ENCODE measurements around the gene KCNV2. TPM values are rescaled to one million over a fixed set of nuclear protein-coding genes. Genes with fewer than 3 reads are reported as not detected.
"Not testable (repeated sequence)": the region's sequence is repeated elsewhere in the genome, so short reads cannot be mapped to it uniquely, and the experiment has no call there.

Gene KCNV2
- total RNA-seq, 6 experiments from 2014 or later = not detected

DNA sequence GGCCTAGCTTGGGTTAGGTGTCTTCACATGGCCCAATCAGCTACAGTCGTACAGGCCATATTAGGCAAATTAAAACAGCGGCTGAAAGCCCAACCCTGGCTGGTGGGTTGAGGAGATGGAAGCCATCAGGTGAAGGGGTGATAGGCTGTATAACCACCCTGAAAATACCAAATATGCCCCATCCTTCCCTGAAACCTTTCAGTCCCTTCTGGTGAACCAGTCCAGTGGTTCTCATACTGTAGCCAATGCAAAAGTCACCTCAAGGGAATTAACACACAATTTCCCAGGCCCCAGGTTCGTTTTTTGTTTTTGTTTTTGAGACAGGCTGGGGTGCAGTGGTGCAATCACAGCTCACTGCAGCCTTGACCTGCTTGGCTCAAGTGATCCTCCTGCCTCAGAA is 19.8 kb upstream of the KCNV2 start:
- Histone ChIP-seq H3K36me3 (no peaks in the 10 kb centered on the region), H3K4me3 (no peak overlapping the region), H3K9me3 (no peaks in the 10 kb centered on the region), H3K27me3 (no peaks in the 10 kb centered on the region), H3K27ac (no peak overlapping the region), H3K4me1 (no peaks in the 10 kb centered on the region)
- intact Hi-C loops (cut with DNase I) = no loop called here
- no peak for TF ChIP-seq POLR2A (IDR thresholded peaks at IDR 0.05)
- TF ChIP-seq, protein P1, sequence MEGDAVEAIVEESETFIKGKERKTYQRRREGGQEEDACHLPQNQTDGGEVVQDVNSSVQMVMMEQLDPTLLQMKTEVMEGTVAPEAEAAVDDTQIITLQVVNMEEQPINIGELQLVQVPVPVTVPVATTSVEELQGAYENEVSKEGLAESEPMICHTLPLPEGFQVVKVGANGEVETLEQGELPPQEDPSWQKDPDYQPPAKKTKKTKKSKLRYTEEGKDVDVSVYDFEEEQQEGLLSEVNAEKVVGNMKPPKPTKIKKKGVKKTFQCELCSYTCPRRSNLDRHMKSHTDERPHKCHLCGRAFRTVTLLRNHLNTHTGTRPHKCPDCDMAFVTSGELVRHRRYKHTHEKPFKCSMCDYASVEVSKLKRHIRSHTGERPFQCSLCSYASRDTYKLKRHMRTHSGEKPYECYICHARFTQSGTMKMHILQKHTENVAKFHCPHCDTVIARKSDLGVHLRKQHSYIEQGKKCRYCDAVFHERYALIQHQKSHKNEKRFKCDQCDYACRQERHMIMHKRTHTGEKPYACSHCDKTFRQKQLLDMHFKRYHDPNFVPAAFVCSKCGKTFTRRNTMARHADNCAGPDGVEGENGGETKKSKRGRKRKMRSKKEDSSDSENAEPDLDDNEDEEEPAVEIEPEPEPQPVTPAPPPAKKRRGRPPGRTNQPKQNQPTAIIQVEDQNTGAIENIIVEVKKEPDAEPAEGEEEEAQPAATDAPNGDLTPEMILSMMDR (IDR thresholded peaks at IDR 0.05) = no peak
- DNase-seq (no peak), ATAC-seq (no peak)
- 40% methylated on average over 2 of the region's 3 CpGs for WGBS (ENCODE audit: insufficient coverage, low coverage, low lambda C conversion rate, missing lambda C conversion rate)

DNA sequence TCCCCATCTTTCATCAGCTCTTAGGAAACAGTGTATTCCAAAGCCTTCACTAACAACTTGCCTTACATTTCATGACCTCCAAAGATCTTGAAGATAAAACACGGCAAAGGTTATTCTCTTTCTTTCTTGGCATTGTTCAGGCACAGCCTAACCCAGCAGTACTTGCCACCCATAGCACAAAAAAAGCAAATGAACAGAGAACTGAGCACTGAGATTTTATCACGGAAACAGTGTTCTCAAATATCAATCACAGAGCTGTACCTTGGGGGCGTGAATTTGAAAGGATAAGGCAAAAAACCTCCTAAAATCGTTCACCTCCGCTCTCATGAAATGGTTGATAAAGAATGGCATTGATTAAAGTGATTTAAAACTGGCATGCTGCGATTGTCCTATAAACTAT is 16.9 kb upstream of the KCNV2 start:
- intact Hi-C loops (cut with DNase I) = no loop called here

DNA sequence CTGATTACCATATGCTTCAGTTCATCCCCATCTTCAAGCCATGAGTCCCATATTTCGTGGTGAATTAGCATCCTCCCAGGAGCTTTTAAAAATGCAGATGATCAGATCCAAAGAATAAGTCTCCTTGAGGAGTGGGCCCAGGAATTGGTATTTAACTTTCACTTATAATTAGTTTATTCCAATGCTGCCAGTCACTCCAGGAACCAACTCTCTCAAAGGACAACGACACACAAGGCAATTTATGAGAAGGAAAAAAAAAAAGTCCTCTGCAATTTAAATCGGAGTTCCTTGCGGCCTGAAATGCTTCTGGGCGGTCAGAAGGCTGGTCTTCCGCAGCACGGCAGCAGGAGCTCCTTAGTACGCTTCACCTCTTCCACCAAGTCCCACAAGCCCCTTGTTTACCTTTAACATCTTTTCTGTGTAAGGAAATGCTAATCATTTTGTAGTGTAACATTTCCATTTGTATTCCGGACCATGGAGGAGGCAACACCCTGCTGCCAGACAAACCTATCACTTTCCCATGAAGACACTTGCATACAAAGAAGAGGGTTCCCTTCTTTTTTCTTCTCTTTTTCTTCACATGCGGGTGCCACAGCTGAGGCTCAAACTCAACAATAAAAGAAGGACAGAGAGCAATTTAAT is 16.3 kb upstream of the KCNV2 start:
- no peak overlapping the region for H3K4me3 ChIP-seq
- no peaks in the 10 kb centered on the region for H3K36me3 ChIP-seq
- H3K27ac ChIP-seq = no peak overlapping the region
- H3K27me3 ChIP-seq = no peaks in the 10 kb centered on the region
- DNase-seq (no peak), ATAC-seq (no peak)
- H3K9me3 ChIP-seq = no peaks in the 10 kb centered on the region
- WGBS (ENCODE audit: insufficient coverage, low coverage, low lambda C conversion rate, missing lambda C conversion rate) = 83% methylated on average over 8 of the region's 10 CpGs
- intact Hi-C loops (cut with DNase I) = no loop called here
- TF ChIP-seq, protein P1 (IDR thresholded peaks at IDR 0.05) = no peak
- TF ChIP-seq POLR2A (IDR thresholded peaks at IDR 0.05) = no peak
- H3K4me1 ChIP-seq = no peaks in the 10 kb centered on the region

More for the DNA sequence above, 16.9 kb upstream of the KCNV2 start:
- WGBS (ENCODE audit: insufficient coverage, low coverage, low lambda C conversion rate, missing lambda C conversion rate) = 69% methylated on average over 5 of the region's 6 CpGs
- H3K36me3 ChIP-seq = no peaks in the 10 kb centered on the region
- H3K27ac ChIP-seq = no peak overlapping the region
- TF ChIP-seq, protein P1 (IDR thresholded peaks at IDR 0.05) = no peak
- TF ChIP-seq POLR2A (IDR thresholded peaks at IDR 0.05) = no peak
- no peaks in the 10 kb centered on the region for H3K9me3 ChIP-seq
- H3K4me1 ChIP-seq = no peaks in the 10 kb centered on the region
- H3K27me3 ChIP-seq = no peaks in the 10 kb centered on the region
- no peak overlapping the region for H3K4me3 ChIP-seq
- ATAC-seq (no peak), DNase-seq (no peak)

DNA sequence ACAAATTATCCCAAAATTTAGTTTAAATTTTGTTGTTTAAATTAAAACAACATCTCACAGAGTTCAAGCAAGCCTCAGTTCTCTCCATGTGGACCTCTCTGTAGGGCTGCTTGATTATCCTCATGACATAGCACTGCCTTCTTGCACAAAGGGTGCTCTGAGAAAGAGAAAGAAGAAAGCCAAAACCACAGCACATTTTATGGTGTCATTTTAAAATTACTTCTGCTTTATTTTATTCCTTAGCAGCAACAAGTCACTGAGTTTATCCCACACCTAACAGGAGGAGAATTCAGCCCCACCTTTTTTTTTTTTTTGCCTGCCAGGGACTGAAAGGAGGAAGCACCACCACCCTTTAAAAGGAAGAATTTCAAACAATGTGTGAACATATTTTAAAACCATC is 12.8 kb upstream of the KCNV2 start:
- Histone ChIP-seq H3K4me3 (no peak overlapping the region), H3K9me3 (no peaks in the 10 kb centered on the region), H3K36me3 (no peaks in the 10 kb centered on the region), H3K27me3 (no peaks in the 10 kb centered on the region), H3K27ac (no peak overlapping the region), H3K4me1 (no peaks in the 10 kb centered on the region)
- no peak for ATAC-seq
- intact Hi-C loops (cut with DNase I) = no loop called here
- TF ChIP-seq POLR2A (IDR thresholded peaks at IDR 0.05) = no peak
- TF ChIP-seq, protein P1 (IDR thresholded peaks at IDR 0.05) = no peak
- no peak for DNase-seq

DNA sequence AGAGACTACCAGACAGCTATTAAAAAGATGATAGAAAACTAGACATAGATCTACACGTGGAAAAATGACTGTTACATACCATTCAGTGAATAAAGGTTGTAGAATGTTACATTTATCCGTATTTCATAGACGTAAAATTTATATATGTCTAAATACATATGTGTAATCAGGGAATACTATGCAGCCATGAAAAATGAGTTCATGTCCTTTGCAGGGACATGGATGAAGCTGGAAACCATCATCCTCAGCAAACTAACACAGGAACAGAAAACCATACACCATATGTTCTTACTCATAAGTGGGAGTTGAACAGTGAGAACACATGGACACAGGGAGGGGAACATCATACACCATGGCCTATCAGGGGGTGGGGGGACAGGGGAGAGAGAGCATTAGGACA is 10.1 kb upstream of the KCNV2 start:
- H3K36me3 ChIP-seq; H3K4me3 ChIP-seq; H3K27ac ChIP-seq; H3K9me3 ChIP-seq; DNase-seq; ATAC-seq; intact Hi-C loops (cut with DNase I); H3K27me3 ChIP-seq; H3K4me1 ChIP-seq: not testable (repeated sequence)
- 92% methylated on average over 3 of the region's 3 CpGs for WGBS (ENCODE audit: insufficient coverage, low coverage, low lambda C conversion rate, missing lambda C conversion rate)
